GM12878 (cell line): ENCODE data around the gene ENTPD6. TPM values are rescaled to one million over a fixed set of nuclear protein-coding genes. Genes with fewer than 3 reads are reported as not detected.

Experiments used
- ATF2 ChIP-seq: IDR thresholded peaks from 2 replicates; pipeline ENCODE4 v1.6.1; 2012; ENCODE audit warnings: low read length, inconsistent platforms
- BCLAF1 ChIP-seq: fragments of 450-650 bp; IDR thresholded peaks from 2 replicates; pipeline ENCODE4 v1.6.1; 2017; ENCODE audit warnings: antibody characterized with exemption, mild to moderate bottlenecking, moderate library complexity
- BMI1 ChIP-seq: fragments of 450-650 bp; IDR thresholded peaks from 2 replicates; pipeline ENCODE4 v1.6.1; 2016; ENCODE audit warnings: mild to moderate bottlenecking, moderate library complexity, borderline replicate concordance
- E2F4 ChIP-seq: IDR thresholded peaks from 2 replicates; pipeline ENCODE4 v1.6.1; 2012; ENCODE audit warnings: low read depth, low read length, improper control_type of control experiment
- IRF5 ChIP-seq: fragments of 450-650 bp; IDR thresholded peaks from 2 replicates; pipeline ENCODE4 v1.6.1; 2017; ENCODE audit warnings: borderline replicate concordance
- MTA2 ChIP-seq: fragments of 450-650 bp; IDR thresholded peaks from 2 replicates; pipeline ENCODE4 v1.6.1; 2016; ENCODE audit warnings: low read depth, mild to moderate bottlenecking, moderate library complexity
- NR2C2 ChIP-seq: IDR thresholded peaks from 2 replicates; pipeline ENCODE4 v1.6.1; 2011; ENCODE audit warnings: borderline replicate concordance, low read depth; ENCODE audit not compliant: control insufficient read depth, insufficient read length
- POLR2A ChIP-seq: IDR thresholded peaks from 2 replicates; pipeline ENCODE4 v1.6.1; 2011; ENCODE audit warnings: low read depth, mild to moderate bottlenecking, low read length
- RFX5 ChIP-seq: IDR thresholded peaks from 2 replicates; pipeline ENCODE4 v1.6.1; 2011; ENCODE audit warnings: low read depth, low read length, improper control_type of control experiment
- SMARCA5 ChIP-seq: fragments of 450-650 bp; IDR thresholded peaks from 2 replicates; pipeline ENCODE4 v1.6.1; 2017; ENCODE audit warnings: mild to moderate bottlenecking
- TARDBP ChIP-seq: IDR thresholded peaks from 2 replicates; pipeline ENCODE4 v1.6.1; 2016; ENCODE audit warnings: borderline replicate concordance
- ZBTB11 ChIP-seq: fragments of 450-650 bp; formaldehyde crosslinking; IDR thresholded peaks from 2 replicates; pipeline ENCODE4 v1.5.0; 2022; ENCODE audit warnings: mild to moderate bottlenecking, missing genetic modification characterization
- polyA plus RNA-seq, 11 experiments: library from polyadenylated mRNA; depleted of rRNA in 4 of 11; unstranded in 6 of 11; stranded (reverse) in 5 of 11; fragments of >200 nt; fragmentation: Nextera tagmentation in 4 of 11; fragmentation: Illumina TruSeq in 1 of 11; extraction: Ambion mirVana in 4 of 11; extraction: Trizol in 1 of 11; gene quantifications; 1 replicate in 1 of 11; 2 replicates in 10 of 11; pipeline versions ENCODE4 v1.2.1 to v1.2.3, GENCODE V29; 2011 to 2016; ENCODE audit warnings: inconsistent platforms in 2 of 11, missing spikeins in 2 of 11, low read depth in 1 of 11
- total RNA-seq, 4 experiments: library from RNA; depleted of rRNA in 3 of 4; stranded (reverse); fragments of >200 nt in 3 of 4; fragmentation: Illumina TruSeq in 1 of 4; extraction: Trizol in 1 of 4; gene quantifications; 2 replicates each; pipeline versions ENCODE4 v1.2.1 to v1.2.3, GENCODE V29; 2013 to 2021

Gene ENTPD6
- total and polyA plus RNA-seq, 10 of the 15 experiments (the other 5 are each of a cell fraction or from before 2014, with no cell fraction given): 0.53 to 45.4 (median 31.1) TPM

- no peak for TF ChIP-seq BMI1
- no peak for TF ChIP-seq RFX5
- TF ChIP-seq E2F4: no peak
- no peak for TF ChIP-seq BCLAF1
- TF ChIP-seq ZBTB11 (CRISPR knock-in tag): no peak
- no peak for TF ChIP-seq POLR2A
- TF ChIP-seq TARDBP: no peak
- no peak for TF ChIP-seq MTA2
- TF ChIP-seq SMARCA5: no peak
- no peak for TF ChIP-seq NR2C2
- TF ChIP-seq ATF2: no peak
- TF ChIP-seq IRF5: no peak
Observed at GRCh38 chr20:25209911-25210310, 14.4 kb downstream of the ENTPD6 start (continued).
